Keratinocyte (primary cell): ENCODE data around the gene MALL. TPM values are rescaled to one million over a fixed set of nuclear protein-coding genes. Genes with fewer than 3 reads are reported as not detected.

ENCODE experiments used
- DNase-seq: peaks from one replicate; pipeline ENCODE4 v3.0.0-alpha.2; 2011; ENCODE audit warnings: low read depth, missing footprints, low spot score
- FAIRE-seq: peaks from 2 replicates; lab custom pipeline; 2011; peaks lifted over from hg19 to GRCh38; lab: Jason Lieb, UNC
- H2AFZ ChIP-seq: 2 replicates; pipeline ENCODE4 v1.6.0; 2012; ENCODE audit warnings: low read length, control low read depth, inconsistent platforms; ENCODE audit not compliant: control insufficient read depth
- H3K27ac ChIP-seq: 2 replicates; pipeline ENCODE4 v1.5.1; 2011; ENCODE audit warnings: low read length; ENCODE audit not compliant: control insufficient read depth, insufficient read depth
- H3K27me3 ChIP-seq: 3 replicates; pipeline ENCODE4 v1.6.0; 2011; ENCODE audit warnings: low read length; ENCODE audit not compliant: control insufficient read depth, insufficient read depth; ENCODE audit errors: extremely low read depth
- H3K36me3 ChIP-seq, 2 experiments: 2 replicates in 1 of 2; 3 replicates in 1 of 2; pipeline ENCODE4 v1.5.1; 2011; ENCODE audit warnings: low read length in 2 of 2, mild to moderate bottlenecking in 1 of 2; ENCODE audit not compliant: control insufficient read depth in 2 of 2, insufficient read depth in 2 of 2; ENCODE audit errors: extremely low read depth in 1 of 2
- H3K4me1 ChIP-seq: 3 replicates; pipeline ENCODE4 v1.5.1; 2011; ENCODE audit warnings: low read length; ENCODE audit not compliant: control insufficient read depth, insufficient read depth; ENCODE audit errors: extremely low read depth
- H3K4me2 ChIP-seq: 3 replicates; pipeline ENCODE4 v1.6.0; 2011; ENCODE audit warnings: low read depth, low read length; ENCODE audit not compliant: control insufficient read depth, insufficient read depth; ENCODE audit errors: extremely low read depth
- H3K4me3 ChIP-seq, 3 experiments: fragments of 200-600 bp in 1 of 3; sonication (generic) in 1 of 3; 2 replicates in 2 of 3; 3 replicates in 1 of 3; pipeline ENCODE4 v1.5.1; 2011 to 2016; ENCODE audit warnings: low read length in 3 of 3, mild to moderate bottlenecking in 3 of 3, control low read depth in 2 of 3, inconsistent platforms in 1 of 3, low read depth in 1 of 3, mixed read lengths in 1 of 3, mixed run types in 1 of 3, moderate library complexity in 1 of 3; ENCODE audit not compliant: control insufficient read depth in 2 of 3, insufficient read depth in 2 of 3; ENCODE audit errors: extremely low read depth in 1 of 3
- H3K79me2 ChIP-seq: 2 replicates; pipeline ENCODE4 v1.6.0; 2012; ENCODE audit warnings: low read length; ENCODE audit not compliant: control insufficient read depth, insufficient read depth
- H3K9ac ChIP-seq: 3 replicates; pipeline ENCODE4 v1.6.0; 2011; ENCODE audit warnings: low read length; ENCODE audit not compliant: control insufficient read depth, insufficient read depth; ENCODE audit errors: extremely low read depth
- H3K9me1 ChIP-seq: 3 replicates; pipeline ENCODE4 v1.6.0; 2011; ENCODE audit warnings: low read length; ENCODE audit not compliant: control insufficient read depth, insufficient read depth; ENCODE audit errors: extremely low read depth
- H3K9me3 ChIP-seq: 2 replicates; pipeline ENCODE4 v1.5.1; 2012; ENCODE audit warnings: low read depth, low read length; ENCODE audit not compliant: control insufficient read depth
- H4K20me1 ChIP-seq: 3 replicates; pipeline ENCODE4 v1.6.0; 2011; ENCODE audit warnings: low read length; ENCODE audit not compliant: control insufficient read depth, insufficient read depth; ENCODE audit errors: extremely low read depth
- CTCF ChIP-seq, 3 experiments: IDR thresholded peaks in 1 of 3; conservative IDR thresholded peaks in 1 of 3; optimal IDR thresholded peaks in 1 of 3; 2 replicates in 2 of 3; 3 replicates in 1 of 3; pipeline versions ENCODE3 to v1.5.1; 2011; ENCODE audit warnings: low read length in 3 of 3, mild to moderate bottlenecking in 3 of 3, moderate library complexity in 2 of 3, control low read depth in 1 of 3, inconsistent platforms in 1 of 3; ENCODE audit not compliant: insufficient read depth in 2 of 3; ENCODE audit errors: extremely low read depth in 1 of 3
- EZH2 ChIP-seq: IDR thresholded peaks from one replicate; pipeline ENCODE4 v1.6.1; 2012; ENCODE audit warnings: inconsistent platforms, mild to moderate bottlenecking, low read length, moderate library complexity
- dilution Hi-C: fragments of 300-500 bp; cut with MboI; formaldehyde crosslinking; loops from one replicate; pipeline ENCODE4 v1.7.0; 2020; ENCODE audit warnings: low sequenced_read_pairs; ENCODE audit not compliant: extremely low pct_ligation_motif_present
- polyA plus RNA-seq, 5 experiments: library from polyadenylated mRNA; depleted of rRNA in 3 of 5; stranded (reverse) in 3 of 5; stranded (forward) in 1 of 5; unstranded in 1 of 5; fragments of >200 nt; gene quantifications; 1 replicate in 1 of 5; 2 replicates in 3 of 5; 3 replicates in 1 of 5; pipeline versions ENCODE4 v1.2.1 to v1.2.3, GENCODE V29; 2011 to 2012; ENCODE audit warnings: missing spikeins in 2 of 5, low read depth in 1 of 5, low replicate concordance in 1 of 5

The MALL gene
- polyA plus RNA-seq, 1 donor (not counting 4 experiments of a cell fraction or from before 2014, with no cell fraction given) = 29.0 TPM

GRCh38 chr2:110146183-110146944, 30.7 kb upstream of the MALL start:
- Histone ChIP-seq H4K20me1 (no peaks in the 10 kb centered on the region), H2AFZ (no peak overlapping the region), H3K4me1 (peaks cover 17% of the 10 kb centered on the region), H3K9me1 (peaks cover 3% of the 10 kb centered on the region), H3K9ac (no peak overlapping the region), H3K27ac (no peak overlapping the region), H3K9me3 (no peaks in the 10 kb centered on the region), H3K4me2 (no peak overlapping the region), H3K27me3 (no peaks in the 10 kb centered on the region), H3K79me2 (no peaks in the 10 kb centered on the region), H3K36me3 (no peaks in the 10 kb centered on the region), H3K4me3 (no peak overlapping the region)
- no peak for DNase-seq
- dilution Hi-C loops = no loop called here
- FAIRE-seq = no peak
- TF ChIP-seq EZH2 (no peak), CTCF (optimal IDR thresholded peaks at IDR 0.05 in 1 of 3, IDR thresholded peaks at IDR 0.05 in 1 of 3, conservative IDR thresholded peaks at IDR 0.05 in 1 of 3; ENCODE audit: extremely low read depth in 1 of 3, insufficient read depth in 2 of 3, low read length in 3 of 3) (no peak)

DNA sequence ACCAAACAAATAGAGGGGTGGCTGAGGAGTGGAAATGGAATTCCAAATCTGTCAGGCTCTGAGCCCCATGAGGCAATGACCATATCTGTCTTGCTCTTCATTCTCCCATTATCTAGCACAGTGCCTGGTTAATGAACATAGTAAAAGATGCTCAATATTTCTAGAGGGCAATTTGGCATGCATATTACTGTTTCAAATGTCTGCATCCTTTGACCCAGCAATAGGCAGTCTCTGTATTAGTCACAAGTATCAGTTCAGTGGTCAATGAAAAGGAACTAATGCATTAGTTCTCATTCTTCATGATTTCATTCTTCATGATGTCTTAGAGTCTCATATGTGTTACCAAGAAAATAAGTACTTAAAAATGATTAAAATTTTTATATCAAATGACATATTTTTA, 28.4 kb upstream of the MALL start:
- no peaks in the 10 kb centered on the region for H3K9me3 ChIP-seq
- H3K9ac ChIP-seq = no peak overlapping the region
- H3K79me2 ChIP-seq = no peaks in the 10 kb centered on the region
- DNase-seq (no peak), FAIRE-seq (no peak)
- no peaks in the 10 kb centered on the region for H3K27me3 ChIP-seq
- TF ChIP-seq CTCF (optimal IDR thresholded peaks at IDR 0.05 in 1 of 3, IDR thresholded peaks at IDR 0.05 in 1 of 3, conservative IDR thresholded peaks at IDR 0.05 in 1 of 3; ENCODE audit: extremely low read depth in 1 of 3, insufficient read depth in 2 of 3, low read length in 3 of 3) (no peak), EZH2 (no peak)
- H4K20me1 ChIP-seq = no peaks in the 10 kb centered on the region
- peaks cover 4% of the 10 kb centered on the region for H3K4me1 ChIP-seq
- dilution Hi-C loops = no loop called here
- no peak overlapping the region for H3K4me2 ChIP-seq
- H3K36me3 ChIP-seq = no peaks in the 10 kb centered on the region
- H3K9me1 ChIP-seq = no peaks in the 10 kb centered on the region
- no peak overlapping the region for H3K4me3 ChIP-seq
- no peak overlapping the region for H3K27ac ChIP-seq
- no peak overlapping the region for H2AFZ ChIP-seq
